ENCODE results near the gene METAP1D.

GRCh38 chr2:172083628-172084394 is 84.1 kb downstream of the METAP1D start:
- TF ChIP-seq, protein P1, sequence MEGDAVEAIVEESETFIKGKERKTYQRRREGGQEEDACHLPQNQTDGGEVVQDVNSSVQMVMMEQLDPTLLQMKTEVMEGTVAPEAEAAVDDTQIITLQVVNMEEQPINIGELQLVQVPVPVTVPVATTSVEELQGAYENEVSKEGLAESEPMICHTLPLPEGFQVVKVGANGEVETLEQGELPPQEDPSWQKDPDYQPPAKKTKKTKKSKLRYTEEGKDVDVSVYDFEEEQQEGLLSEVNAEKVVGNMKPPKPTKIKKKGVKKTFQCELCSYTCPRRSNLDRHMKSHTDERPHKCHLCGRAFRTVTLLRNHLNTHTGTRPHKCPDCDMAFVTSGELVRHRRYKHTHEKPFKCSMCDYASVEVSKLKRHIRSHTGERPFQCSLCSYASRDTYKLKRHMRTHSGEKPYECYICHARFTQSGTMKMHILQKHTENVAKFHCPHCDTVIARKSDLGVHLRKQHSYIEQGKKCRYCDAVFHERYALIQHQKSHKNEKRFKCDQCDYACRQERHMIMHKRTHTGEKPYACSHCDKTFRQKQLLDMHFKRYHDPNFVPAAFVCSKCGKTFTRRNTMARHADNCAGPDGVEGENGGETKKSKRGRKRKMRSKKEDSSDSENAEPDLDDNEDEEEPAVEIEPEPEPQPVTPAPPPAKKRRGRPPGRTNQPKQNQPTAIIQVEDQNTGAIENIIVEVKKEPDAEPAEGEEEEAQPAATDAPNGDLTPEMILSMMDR (IDR thresholded peaks at IDR 0.05) = peak; percentile 3
- TF ChIP-seq EZH2 (IDR thresholded peaks at IDR 0.05) = peak; percentile 48
- peak; percentile 16 for TF ChIP-seq EZH2phosphoT487 (IDR thresholded peaks at IDR 0.05)

Measured in neural progenitor cell (in vitro differentiated cells).